Parathyroid adenoma (tissue), 2 donors: ENCODE results near the gene MTCH1.
"Not testable (repeated sequence)": the region's sequence is repeated elsewhere in the genome, so short reads cannot be mapped to it uniquely, and the experiment has no call there.

Experiments
- H2AFZ ChIP-seq: fragments of 300-600 bp; sonication (generic); one replicate; pipeline ENCODE4 v1.7.0; 2017; ENCODE audit warnings: antibody characterized with exemption, mild to moderate bottlenecking
- H3K27ac ChIP-seq: fragments of 300-600 bp; sonication (generic); one replicate; pipeline ENCODE4 v1.7.0; 2017
- H3K27me3 ChIP-seq: fragments of 300-600 bp; sonication (generic); one replicate; pipeline ENCODE4 v1.7.0; 2017; ENCODE audit warnings: low read length; ENCODE audit not compliant: control insufficient read depth, insufficient read depth
- H3K36me3 ChIP-seq: fragments of 300-600 bp; sonication (generic); one replicate; pipeline ENCODE4 v1.7.0; 2017; ENCODE audit warnings: low read length; ENCODE audit not compliant: control insufficient read depth, insufficient read depth
- H3K4me1 ChIP-seq: fragments of 300-600 bp; sonication (generic); one replicate; pipeline ENCODE4 v1.7.0; 2017; ENCODE audit warnings: control low read depth
- H3K4me2 ChIP-seq: fragments of 300-600 bp; sonication (generic); one replicate; pipeline ENCODE4 v1.7.0; 2017; ENCODE audit warnings: low read length
- H3K4me3 ChIP-seq: fragments of 300-600 bp; sonication (generic); one replicate; pipeline ENCODE4 v1.7.0; 2017; ENCODE audit warnings: low read depth, low read length
- H3K79me2 ChIP-seq: fragments of 300-600 bp; sonication (generic); one replicate; pipeline ENCODE4 v1.7.0; 2017; ENCODE audit warnings: control low read depth
- H3K9ac ChIP-seq: fragments of 300-600 bp; sonication (generic); one replicate; pipeline ENCODE4 v1.7.0; 2017; ENCODE audit warnings: mild to moderate bottlenecking
- H3K9me3 ChIP-seq: fragments of 300-600 bp; sonication (generic); one replicate; pipeline ENCODE4 v1.7.0; 2017; ENCODE audit warnings: low read length; ENCODE audit not compliant: control insufficient read depth
- CTCF ChIP-seq: fragments of 300-600 bp; sonication (generic); IDR thresholded peaks from one replicate; pipeline ENCODE4 v1.7.0; 2017; ENCODE audit warnings: antibody characterized with exemption, mild to moderate bottlenecking
- donor health status: primary hyperparathyroidism.

Gene MTCH1

GRCh38 chr6:36949636-36950035 lies 36.4 kb downstream of the MTCH1 start:
- H3K4me1 ChIP-seq, result no peaks in the 10 kb centered on the region
- H3K27me3 ChIP-seq, result no peaks in the 10 kb centered on the region
- H3K36me3 ChIP-seq, result no peaks in the 10 kb centered on the region
- no peaks in the 10 kb centered on the region for H3K9me3 ChIP-seq
- no peak overlapping the region for H3K4me2 ChIP-seq
- no peak overlapping the region for H3K27ac ChIP-seq
- no peak for TF ChIP-seq CTCF
- no peak overlapping the region for H3K9ac ChIP-seq
- H2AFZ ChIP-seq, result no peak overlapping the region
- no peak overlapping the region for H3K4me3 ChIP-seq
- H3K79me2 ChIP-seq, result no peaks in the 10 kb centered on the region

GRCh38 chr6:36949076-36949475 lies 36.9 kb downstream of the MTCH1 start:
- not testable (repeated sequence) for H3K4me2 ChIP-seq, H3K4me3 ChIP-seq, H3K9ac ChIP-seq, H3K4me1 ChIP-seq, H3K9me3 ChIP-seq, H3K36me3 ChIP-seq, H2AFZ ChIP-seq, H3K27ac ChIP-seq, H3K27me3 ChIP-seq, H3K79me2 ChIP-seq

- TF ChIP-seq CTCF, result no peak
- H3K79me2 ChIP-seq, result no peaks in the 10 kb centered on the region
- no peak overlapping the region for H2AFZ ChIP-seq
- no peaks in the 10 kb centered on the region for H3K27me3 ChIP-seq
- H3K4me2 ChIP-seq, result no peak overlapping the region
- no peaks in the 10 kb centered on the region for H3K9me3 ChIP-seq
- no peak overlapping the region for H3K27ac ChIP-seq
- H3K4me3 ChIP-seq, result no peak overlapping the region
- no peaks in the 10 kb centered on the region for H3K4me1 ChIP-seq
- H3K36me3 ChIP-seq, result no peaks in the 10 kb centered on the region
- H3K9ac ChIP-seq, result no peak overlapping the region
These were observed 38.2 kb downstream of the MTCH1 start for GRCh38 chr6:36947570-36948351.

GRCh38 chr6:36946526-36946925 lies 39.5 kb downstream of the MTCH1 start:
- Histone ChIP-seq H3K79me2 (no peaks in the 10 kb centered on the region), H3K9me3 (no peaks in the 10 kb centered on the region), H3K4me3 (no peak overlapping the region), H3K4me2 (no peak overlapping the region), H3K27me3 (no peaks in the 10 kb centered on the region), H3K4me1 (no peaks in the 10 kb centered on the region), H2AFZ (no peak overlapping the region), H3K27ac (no peak overlapping the region), H3K36me3 (no peaks in the 10 kb centered on the region), H3K9ac (no peak overlapping the region)
- no peak for TF ChIP-seq CTCF

GRCh38 chr6:36945301-36945700 lies 40.7 kb downstream of the MTCH1 start:
- no peak for TF ChIP-seq CTCF

More at GRCh38 chr6:36945301-36945700, 40.7 kb downstream of the MTCH1 start:
- Histone ChIP-seq H3K9ac (no peak overlapping the region), H3K9me3 (no peaks in the 10 kb centered on the region), H3K4me2 (no peak overlapping the region), H2AFZ (no peak overlapping the region), H3K36me3 (no peaks in the 10 kb centered on the region), H3K27ac (no peak overlapping the region), H3K79me2 (no peaks in the 10 kb centered on the region), H3K27me3 (no peaks in the 10 kb centered on the region), H3K4me1 (no peaks in the 10 kb centered on the region), H3K4me3 (no peak overlapping the region)
